ENCODE data around the gene GAS6. TPM values are rescaled to one million over a fixed set of nuclear protein-coding genes. Genes with fewer than 3 reads are reported as not detected.

Gene GAS6
- total RNA-seq, 1 donor from 2014 or later, result 215 TPM

DNA sequence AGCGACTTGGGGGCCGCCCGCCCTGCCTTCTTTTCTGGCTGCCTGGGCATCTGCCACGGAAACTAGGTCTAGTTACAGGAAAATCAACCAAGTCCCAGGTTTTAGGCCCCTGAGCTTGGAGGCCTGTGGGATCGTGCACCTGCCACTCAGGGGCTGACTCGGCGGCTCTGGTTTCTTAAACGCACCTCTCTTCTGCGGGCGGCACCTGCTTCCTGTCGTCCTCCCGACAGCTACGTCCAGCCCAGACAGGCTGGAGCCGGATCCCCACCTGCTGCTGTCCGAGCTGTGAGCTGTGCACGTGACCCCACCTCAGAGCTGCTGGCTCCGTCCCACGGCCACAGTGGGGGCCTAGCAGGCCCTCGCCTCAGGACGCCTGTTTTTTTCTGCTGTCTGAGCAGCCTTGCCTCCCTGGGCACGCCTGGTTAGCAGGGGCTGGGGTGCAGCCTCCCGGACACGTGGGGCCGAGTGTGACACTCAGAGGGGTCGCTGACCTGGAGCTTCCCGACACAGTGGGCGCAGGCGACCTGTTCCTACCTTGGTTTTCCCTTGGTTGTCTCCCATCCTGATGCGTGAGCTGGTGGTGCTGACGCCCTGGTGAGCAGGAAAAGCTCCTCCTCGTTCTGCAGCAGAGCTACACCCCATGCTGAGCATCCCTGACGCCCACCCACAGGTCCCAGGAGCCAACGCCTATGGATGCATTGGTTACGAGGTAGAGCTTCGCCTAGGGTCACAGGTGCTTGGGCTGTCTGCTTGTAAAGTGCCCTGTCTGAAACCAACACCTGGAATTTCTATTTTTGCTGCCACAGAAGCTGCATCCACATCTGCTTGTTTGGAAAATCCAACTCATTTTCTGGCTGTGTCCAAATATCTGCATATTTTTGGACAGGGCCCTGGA is 87.4 kb downstream of the GAS6 start:
- Histone ChIP-seq H3K27ac (no peak overlapping the region), H3K4me3 (no peak overlapping the region), H3K4me1 (no peaks in the 10 kb centered on the region), H3K9me3 (no peaks in the 10 kb centered on the region), H3K36me3 (no peaks in the 10 kb centered on the region), H3K27me3 (no peaks in the 10 kb centered on the region)
- no peak for TF ChIP-seq POLR2A (IDR thresholded peaks at IDR 0.05)
- TF ChIP-seq, protein P1, sequence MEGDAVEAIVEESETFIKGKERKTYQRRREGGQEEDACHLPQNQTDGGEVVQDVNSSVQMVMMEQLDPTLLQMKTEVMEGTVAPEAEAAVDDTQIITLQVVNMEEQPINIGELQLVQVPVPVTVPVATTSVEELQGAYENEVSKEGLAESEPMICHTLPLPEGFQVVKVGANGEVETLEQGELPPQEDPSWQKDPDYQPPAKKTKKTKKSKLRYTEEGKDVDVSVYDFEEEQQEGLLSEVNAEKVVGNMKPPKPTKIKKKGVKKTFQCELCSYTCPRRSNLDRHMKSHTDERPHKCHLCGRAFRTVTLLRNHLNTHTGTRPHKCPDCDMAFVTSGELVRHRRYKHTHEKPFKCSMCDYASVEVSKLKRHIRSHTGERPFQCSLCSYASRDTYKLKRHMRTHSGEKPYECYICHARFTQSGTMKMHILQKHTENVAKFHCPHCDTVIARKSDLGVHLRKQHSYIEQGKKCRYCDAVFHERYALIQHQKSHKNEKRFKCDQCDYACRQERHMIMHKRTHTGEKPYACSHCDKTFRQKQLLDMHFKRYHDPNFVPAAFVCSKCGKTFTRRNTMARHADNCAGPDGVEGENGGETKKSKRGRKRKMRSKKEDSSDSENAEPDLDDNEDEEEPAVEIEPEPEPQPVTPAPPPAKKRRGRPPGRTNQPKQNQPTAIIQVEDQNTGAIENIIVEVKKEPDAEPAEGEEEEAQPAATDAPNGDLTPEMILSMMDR (IDR thresholded peaks at IDR 0.05), result no peak
- TF ChIP-seq POLR2AphosphoS5 (IDR thresholded peaks at IDR 0.05; ENCODE audit: insufficient read depth in 1 of 2, low read depth in 1 of 2), result no peak
- intact Hi-C loops (cut with DNase I), result no loop called here
- DNase-seq (ENCODE audit: extremely low spot score in 2 of 2), result no peak

DNA sequence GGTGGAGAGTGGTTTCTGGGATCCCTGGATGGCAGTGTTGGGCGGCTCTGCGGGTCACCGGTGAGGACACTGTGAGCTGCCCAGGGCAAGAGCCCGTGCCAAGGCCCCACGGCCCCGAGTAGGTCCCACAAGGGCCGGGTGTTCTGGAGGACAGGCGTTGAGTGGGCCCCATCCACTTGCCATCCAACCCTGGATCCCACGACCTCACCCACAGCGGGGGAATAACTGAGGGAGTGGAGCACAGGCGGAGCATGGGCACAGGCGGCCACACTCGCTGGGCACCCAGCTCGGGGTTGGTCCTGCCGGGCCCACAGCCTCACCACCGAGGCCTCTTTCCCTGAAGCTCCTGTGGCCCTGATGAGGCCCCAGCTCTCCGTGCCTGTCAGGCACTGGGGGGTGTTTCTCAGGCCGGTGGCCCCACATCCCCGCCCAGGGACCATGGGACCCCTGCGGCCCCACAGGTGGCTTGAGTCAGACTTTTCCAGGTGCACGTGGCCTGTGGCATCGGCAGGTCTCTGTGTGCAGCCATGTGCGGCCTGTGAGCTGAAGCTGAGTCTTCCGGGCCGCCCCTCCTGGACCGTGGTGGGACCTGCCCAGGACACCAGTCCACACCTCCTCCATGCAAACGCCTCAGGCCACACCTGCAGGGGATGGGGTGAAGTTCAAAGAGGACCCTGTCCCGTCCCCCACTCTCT is 88.3 kb downstream of the GAS6 start:
- Histone ChIP-seq H3K9me3 (no peaks in the 10 kb centered on the region), H3K36me3 (no peaks in the 10 kb centered on the region), H3K4me3 (no peak overlapping the region), H3K27me3 (no peaks in the 10 kb centered on the region), H3K4me1 (no peaks in the 10 kb centered on the region), H3K27ac (no peak overlapping the region)
- intact Hi-C loops (cut with DNase I), result no loop called here
- DNase-seq (ENCODE audit: extremely low spot score in 2 of 2), result no peak
- TF ChIP-seq POLR2AphosphoS5 (IDR thresholded peaks at IDR 0.05; ENCODE audit: insufficient read depth in 1 of 2, low read depth in 1 of 2) (no peak), POLR2A (IDR thresholded peaks at IDR 0.05) (no peak)
- TF ChIP-seq, protein P1 (IDR thresholded peaks at IDR 0.05), result no peak

DNA sequence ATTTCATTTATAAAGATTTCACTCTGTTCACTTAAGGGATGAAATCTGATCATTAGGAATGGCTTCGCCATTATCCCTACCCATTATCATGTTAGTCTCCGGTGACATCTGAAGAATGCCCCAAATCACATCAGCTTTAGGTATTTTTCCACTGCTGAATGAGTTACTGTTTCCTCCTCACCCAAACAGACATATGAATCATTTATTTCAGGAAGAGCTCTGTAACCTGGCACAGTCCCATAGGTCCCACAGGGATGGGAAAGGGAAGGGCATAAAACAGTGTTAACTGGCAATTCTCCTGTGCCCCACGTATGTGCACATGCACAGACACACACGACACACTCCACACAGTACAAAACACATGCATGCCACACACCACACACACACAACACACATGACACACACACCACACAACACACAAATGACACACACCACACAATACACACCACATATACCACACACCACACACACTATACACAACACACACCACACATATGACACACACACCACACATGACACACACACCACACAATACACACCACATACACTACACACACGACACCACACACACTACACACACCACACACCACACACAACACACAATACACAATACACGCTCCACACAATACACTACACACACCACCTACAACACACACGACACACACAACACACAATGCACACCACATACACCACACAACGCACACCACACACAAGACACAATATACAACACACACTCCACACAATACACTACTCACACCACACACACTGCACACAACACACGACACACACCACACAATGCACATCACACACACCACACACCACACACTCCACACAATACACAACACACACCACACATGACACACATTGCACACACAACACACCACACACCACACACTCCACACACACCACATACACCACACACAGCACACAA is 89.4 kb downstream of the GAS6 start:
- intact Hi-C loops (cut with DNase I), result no loop called here
- H3K27me3 ChIP-seq, result no peaks in the 10 kb centered on the region
- no peaks in the 10 kb centered on the region for H3K9me3 ChIP-seq
- no peak overlapping the region for H3K27ac ChIP-seq
- H3K4me1 ChIP-seq, result no peaks in the 10 kb centered on the region
- TF ChIP-seq POLR2A (IDR thresholded peaks at IDR 0.05), result no peak
- TF ChIP-seq POLR2AphosphoS5 (IDR thresholded peaks at IDR 0.05; ENCODE audit: insufficient read depth in 1 of 2, low read depth in 1 of 2), result no peak
- TF ChIP-seq, protein P1 (IDR thresholded peaks at IDR 0.05), result no peak
- no peaks in the 10 kb centered on the region for H3K36me3 ChIP-seq
- no peak for DNase-seq (ENCODE audit: extremely low spot score in 2 of 2)
- H3K4me3 ChIP-seq, result no peak overlapping the region

DNA sequence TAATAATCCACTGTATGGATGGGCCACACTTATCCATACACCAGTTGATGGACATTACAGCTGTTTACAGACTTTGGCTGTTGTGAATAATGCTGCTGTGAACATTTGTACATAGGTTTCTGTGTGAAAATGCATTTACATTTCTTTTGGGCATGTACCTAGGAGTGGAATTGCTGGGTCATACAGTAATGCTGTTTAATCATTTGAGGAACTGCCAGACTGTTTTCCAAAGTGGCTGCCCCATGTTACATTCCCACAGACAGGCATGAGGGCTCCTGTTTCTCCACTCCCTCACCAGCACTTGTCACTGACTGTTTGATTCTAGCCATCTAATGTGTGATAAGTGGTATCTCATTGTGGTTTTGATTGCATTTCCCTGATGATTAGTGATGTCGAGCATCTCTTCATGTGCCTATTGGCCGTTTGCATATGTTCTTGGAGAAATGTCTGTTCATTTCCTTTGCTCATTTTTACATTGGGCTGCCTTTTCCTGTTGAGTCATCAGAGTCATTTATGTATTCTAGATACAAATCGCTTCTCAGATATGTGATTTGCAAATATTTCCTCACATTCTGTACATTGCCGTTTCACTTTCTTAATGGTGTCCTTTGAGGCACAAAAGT is 92.1 kb downstream of the GAS6 start:
- H3K27me3 ChIP-seq, result no peaks in the 10 kb centered on the region
- H3K36me3 ChIP-seq, result peaks cover 0 to 7% of the 10 kb centered on the region in 2 donors
- no peaks in the 10 kb centered on the region for H3K4me1 ChIP-seq
- H3K9me3 ChIP-seq, result no peaks in the 10 kb centered on the region
- H3K27ac ChIP-seq, result no peak overlapping the region
- intact Hi-C loops (cut with DNase I), result no loop called here
- no peak for DNase-seq (ENCODE audit: extremely low spot score in 2 of 2)
- no peak overlapping the region for H3K4me3 ChIP-seq
- TF ChIP-seq POLR2AphosphoS5 (IDR thresholded peaks at IDR 0.05; ENCODE audit: insufficient read depth in 1 of 2, low read depth in 1 of 2) (no peak), POLR2A (IDR thresholded peaks at IDR 0.05) (no peak)
- TF ChIP-seq, protein P1 (IDR thresholded peaks at IDR 0.05), result no peak
